MM.1S (cell line): Measurements from ENCODE around the gene PGLYRP1.

Experiments used
- DNase-seq: peaks from one replicate; pipeline ENCODE4 v3.0.0-alpha.2; 2015
- H2AFZ ChIP-seq: fragments of 300-600 bp; sonication (generic); 2 replicates; pipeline ENCODE4 v1.6.0; 2016; ENCODE audit warnings: antibody characterized with exemption, low read length
- H3F3A ChIP-seq: fragments of 300-600 bp; sonication (generic); 2 replicates; pipeline ENCODE4 v1.6.1; 2016; ENCODE audit warnings: mild to moderate bottlenecking, antibody characterized with exemption, low read length, moderate library complexity, mixed read lengths; ENCODE audit not compliant: insufficient read depth
- H3K27ac ChIP-seq: fragments of 300-600 bp; sonication (generic); 2 replicates; pipeline ENCODE4 v1.5.1; 2016; ENCODE audit warnings: mild to moderate bottlenecking, low read length
- H3K27me3 ChIP-seq: fragments of 300-600 bp; sonication (generic); replicated peaks from 2 replicates; pipeline ENCODE4 v1.6.0; 2016; ENCODE audit warnings: low read length; ENCODE audit not compliant: insufficient read depth
- H3K36me3 ChIP-seq: fragments of 300-600 bp; sonication (generic); replicated peaks from 2 replicates; pipeline ENCODE4 v1.6.1; 2016; ENCODE audit warnings: mild to moderate bottlenecking, low read length, mixed read lengths; ENCODE audit not compliant: insufficient read depth
- H3K4me1 ChIP-seq: fragments of 300-600 bp; sonication (generic); 2 replicates; pipeline ENCODE4 v1.6.1; 2016; ENCODE audit warnings: low read length, mixed read lengths
- H3K4me2 ChIP-seq: fragments of 300-600 bp; sonication (generic); 2 replicates; pipeline ENCODE4 v1.6.0; 2016; ENCODE audit warnings: low read depth, low read length
- H3K4me3 ChIP-seq: fragments of 300-600 bp; sonication (generic); 2 replicates; pipeline ENCODE4 v1.5.1; 2016; ENCODE audit warnings: low read length, mixed read lengths
- H3K79me2 ChIP-seq: fragments of 300-600 bp; sonication (generic); 2 replicates; pipeline ENCODE4 v1.6.1; 2016; ENCODE audit warnings: mixed run types, low read length, mixed read lengths
- H3K9ac ChIP-seq: fragments of 300-600 bp; sonication (generic); 2 replicates; pipeline ENCODE4 v1.6.1; 2016; ENCODE audit warnings: low read length, mixed read lengths
- H3K9me2 ChIP-seq: fragments of 300-600 bp; sonication (generic); replicated peaks from 2 replicates; pipeline ENCODE4 v1.6.1; 2016; ENCODE audit warnings: mild to moderate bottlenecking, low read length, mixed read lengths; ENCODE audit not compliant: insufficient read depth
- H3K9me3 ChIP-seq: fragments of 300-600 bp; sonication (generic); replicated peaks from 2 replicates; pipeline ENCODE4 v1.6.1; 2016; ENCODE audit warnings: mild to moderate bottlenecking, low read length, mixed read lengths; ENCODE audit not compliant: insufficient read depth
- H4K20me1 ChIP-seq: fragments of 300-600 bp; sonication (generic); 2 replicates; pipeline ENCODE4 v1.6.1; 2016; ENCODE audit warnings: mild to moderate bottlenecking, low read length, moderate library complexity, mixed read lengths; ENCODE audit not compliant: insufficient read depth
- CTCF ChIP-seq: fragments of 300-600 bp; sonication (generic); IDR thresholded peaks from 2 replicates; pipeline ENCODE4 v1.5.1; 2016; ENCODE audit warnings: antibody characterized with exemption, low read length, mixed read lengths
- EZH2 ChIP-seq: fragments of 300-600 bp; sonication (generic); optimal IDR thresholded peaks from 2 replicates; pipeline ENCODE3; 2017; ENCODE audit warnings: low read depth, mild to moderate bottlenecking, antibody characterized with exemption, low read length, mixed read lengths
- EZH2phosphoT487 ChIP-seq: fragments of 300-600 bp; sonication (generic); IDR thresholded peaks from 2 replicates; pipeline ENCODE4 v1.6.1; 2018; ENCODE audit warnings: antibody characterized with exemption, low read length

PGLYRP1 gene

GRCh38 chr19:46002678-46003275, 20.1 kb downstream of the PGLYRP1 start:
- H3K27ac ChIP-seq: no peak overlapping the region
- no peak overlapping the region for H2AFZ ChIP-seq
- H3K79me2 ChIP-seq: peaks cover 3% of the 10 kb centered on the region
- H3K9me2 ChIP-seq: no peaks in the 10 kb centered on the region
- H3K4me1 ChIP-seq: no peaks in the 10 kb centered on the region
- H3K9ac ChIP-seq: no peak overlapping the region
- no peak overlapping the region for H3K4me3 ChIP-seq
- no peaks in the 10 kb centered on the region for H3K9me3 ChIP-seq
- H4K20me1 ChIP-seq: no peaks in the 10 kb centered on the region
- no peaks in the 10 kb centered on the region for H3K36me3 ChIP-seq
- no peak for DNase-seq
- no peaks in the 10 kb centered on the region for H3F3A ChIP-seq
- H3K4me2 ChIP-seq: no peak overlapping the region
- H3K27me3 ChIP-seq: no peaks in the 10 kb centered on the region
- TF ChIP-seq CTCF (no peak), EZH2phosphoT487 (no peak)

GRCh38 chr19:46000491-46001246, 22.2 kb downstream of the PGLYRP1 start:
- no peak overlapping the region for H3K4me2 ChIP-seq
- H3K9me2 ChIP-seq: no peaks in the 10 kb centered on the region
- H2AFZ ChIP-seq: no peak overlapping the region
- no peaks in the 10 kb centered on the region for H3K9me3 ChIP-seq
- H3K4me3 ChIP-seq: no peak overlapping the region
- no peaks in the 10 kb centered on the region for H4K20me1 ChIP-seq
- no peak for TF ChIP-seq EZH2
- TF ChIP-seq CTCF: no peak
- TF ChIP-seq EZH2phosphoT487: no peak
- H3K79me2 ChIP-seq: peaks cover 18% of the 10 kb centered on the region
- no peaks in the 10 kb centered on the region for H3K36me3 ChIP-seq
- no peak for DNase-seq
- no peak overlapping the region for H3K9ac ChIP-seq
- H3F3A ChIP-seq: no peaks in the 10 kb centered on the region
- H3K27me3 ChIP-seq: no peaks in the 10 kb centered on the region
- no peaks in the 10 kb centered on the region for H3K4me1 ChIP-seq
- H3K27ac ChIP-seq: no peak overlapping the region

- Histone ChIP-seq H3F3A (no peaks in the 10 kb centered on the region), H3K79me2 (peaks cover 21% of the 10 kb centered on the region), H3K9ac (no peak overlapping the region), H3K9me2 (no peaks in the 10 kb centered on the region), H3K36me3 (no peaks in the 10 kb centered on the region), H4K20me1 (no peaks in the 10 kb centered on the region), H3K4me1 (no peaks in the 10 kb centered on the region), H3K27ac (no peak overlapping the region), H3K27me3 (no peaks in the 10 kb centered on the region), H3K4me2 (no peak overlapping the region), H2AFZ (no peak overlapping the region), H3K4me3 (no peak overlapping the region), H3K9me3 (no peaks in the 10 kb centered on the region)
- no peak for TF ChIP-seq EZH2
- DNase-seq: no peak
Observed at GRCh38 chr19:45999653-46000121, 23.2 kb downstream of the PGLYRP1 start.

- DNase-seq: no peak
- H3K4me2 ChIP-seq: no peak overlapping the region
Observed at GRCh38 chr19:45998834-45999233, 24.0 kb downstream of the PGLYRP1 start.

More at GRCh38 chr19:45998834-45999233, 24.0 kb downstream of the PGLYRP1 start:
- Histone ChIP-seq H3K9ac (no peak overlapping the region), H3F3A (no peaks in the 10 kb centered on the region), H3K9me3 (no peaks in the 10 kb centered on the region), H2AFZ (no peak overlapping the region), H3K36me3 (no peaks in the 10 kb centered on the region), H3K9me2 (no peaks in the 10 kb centered on the region), H3K27ac (no peak overlapping the region), H3K79me2 (peaks cover 21% of the 10 kb centered on the region), H4K20me1 (no peaks in the 10 kb centered on the region), H3K27me3 (no peaks in the 10 kb centered on the region), H3K4me3 (no peak overlapping the region), H3K4me1 (no peaks in the 10 kb centered on the region)
- TF ChIP-seq CTCF (no peak), EZH2 (no peak), EZH2phosphoT487 (no peak)
